ENCODE measurements around the gene BACE2.

DNA sequence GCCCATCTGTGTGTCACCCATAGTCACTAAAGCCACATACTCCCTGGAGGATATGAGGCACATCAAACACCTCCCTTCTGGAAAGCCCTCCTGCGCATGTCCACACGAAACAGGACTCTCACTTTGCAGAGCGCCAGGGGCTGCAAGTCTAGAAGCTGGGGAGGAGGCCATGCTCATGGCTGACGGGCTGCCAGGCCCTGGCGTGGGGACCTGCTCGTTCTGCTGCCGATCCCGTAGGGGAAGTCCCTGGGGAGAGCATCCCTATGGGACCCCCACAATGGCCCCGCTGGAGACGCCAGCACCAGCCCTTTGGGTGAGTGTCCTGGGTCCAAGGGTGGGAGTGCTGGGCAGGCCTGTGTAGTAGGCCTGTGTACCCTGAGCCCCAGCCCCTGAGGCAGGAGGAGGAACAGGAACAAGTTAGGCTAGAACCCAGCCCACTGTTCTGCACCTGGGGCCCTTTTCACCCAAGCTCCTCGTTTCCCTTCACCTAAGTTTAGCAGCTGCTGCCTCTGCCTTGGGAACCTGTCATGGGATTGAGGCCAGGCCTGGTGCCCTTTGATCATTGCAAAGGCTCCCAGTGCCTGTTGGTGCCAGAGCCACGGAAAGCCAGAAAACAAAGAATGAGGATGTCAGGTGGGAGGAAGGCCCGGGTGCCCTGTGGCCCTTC lies 158.6 kb downstream of the BACE2 start:
- TF ChIP-seq POLR2A (IDR thresholded peaks at IDR 0.05; ENCODE audit: low read length), result no peak
- TF ChIP-seq, protein P1, sequence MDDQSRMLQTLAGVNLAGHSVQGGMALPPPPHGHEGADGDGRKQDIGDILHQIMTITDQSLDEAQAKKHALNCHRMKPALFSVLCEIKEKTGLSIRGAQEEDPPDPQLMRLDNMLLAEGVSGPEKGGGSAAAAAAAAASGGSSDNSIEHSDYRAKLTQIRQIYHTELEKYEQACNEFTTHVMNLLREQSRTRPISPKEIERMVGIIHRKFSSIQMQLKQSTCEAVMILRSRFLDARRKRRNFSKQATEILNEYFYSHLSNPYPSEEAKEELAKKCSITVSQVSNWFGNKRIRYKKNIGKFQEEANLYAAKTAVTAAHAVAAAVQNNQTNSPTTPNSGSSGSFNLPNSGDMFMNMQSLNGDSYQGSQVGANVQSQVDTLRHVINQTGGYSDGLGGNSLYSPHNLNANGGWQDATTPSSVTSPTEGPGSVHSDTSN (IDR thresholded peaks at IDR 0.05), result no peak
- TF ChIP-seq, protein P2, sequence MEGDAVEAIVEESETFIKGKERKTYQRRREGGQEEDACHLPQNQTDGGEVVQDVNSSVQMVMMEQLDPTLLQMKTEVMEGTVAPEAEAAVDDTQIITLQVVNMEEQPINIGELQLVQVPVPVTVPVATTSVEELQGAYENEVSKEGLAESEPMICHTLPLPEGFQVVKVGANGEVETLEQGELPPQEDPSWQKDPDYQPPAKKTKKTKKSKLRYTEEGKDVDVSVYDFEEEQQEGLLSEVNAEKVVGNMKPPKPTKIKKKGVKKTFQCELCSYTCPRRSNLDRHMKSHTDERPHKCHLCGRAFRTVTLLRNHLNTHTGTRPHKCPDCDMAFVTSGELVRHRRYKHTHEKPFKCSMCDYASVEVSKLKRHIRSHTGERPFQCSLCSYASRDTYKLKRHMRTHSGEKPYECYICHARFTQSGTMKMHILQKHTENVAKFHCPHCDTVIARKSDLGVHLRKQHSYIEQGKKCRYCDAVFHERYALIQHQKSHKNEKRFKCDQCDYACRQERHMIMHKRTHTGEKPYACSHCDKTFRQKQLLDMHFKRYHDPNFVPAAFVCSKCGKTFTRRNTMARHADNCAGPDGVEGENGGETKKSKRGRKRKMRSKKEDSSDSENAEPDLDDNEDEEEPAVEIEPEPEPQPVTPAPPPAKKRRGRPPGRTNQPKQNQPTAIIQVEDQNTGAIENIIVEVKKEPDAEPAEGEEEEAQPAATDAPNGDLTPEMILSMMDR (IDR thresholded peaks at IDR 0.05), result no peak
- no peak for TF ChIP-seq FOSL2 (IDR thresholded peaks at IDR 0.05)
- no peak for TF ChIP-seq FOSL2 (CRISPR knock-in tag; IDR thresholded peaks at IDR 0.05)
- no peak for TF ChIP-seq KDM1A (IDR thresholded peaks at IDR 0.05; ENCODE audit: low read depth)
- TF ChIP-seq, protein P3, sequence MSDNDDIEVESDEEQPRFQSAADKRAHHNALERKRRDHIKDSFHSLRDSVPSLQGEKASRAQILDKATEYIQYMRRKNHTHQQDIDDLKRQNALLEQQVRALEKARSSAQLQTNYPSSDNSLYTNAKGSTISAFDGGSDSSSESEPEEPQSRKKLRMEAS (IDR thresholded peaks at IDR 0.05), result no peak
- TF ChIP-seq RCOR1 (IDR thresholded peaks at IDR 0.05; ENCODE audit: low read depth, low read length), result no peak
- TF ChIP-seq, protein P4, sequence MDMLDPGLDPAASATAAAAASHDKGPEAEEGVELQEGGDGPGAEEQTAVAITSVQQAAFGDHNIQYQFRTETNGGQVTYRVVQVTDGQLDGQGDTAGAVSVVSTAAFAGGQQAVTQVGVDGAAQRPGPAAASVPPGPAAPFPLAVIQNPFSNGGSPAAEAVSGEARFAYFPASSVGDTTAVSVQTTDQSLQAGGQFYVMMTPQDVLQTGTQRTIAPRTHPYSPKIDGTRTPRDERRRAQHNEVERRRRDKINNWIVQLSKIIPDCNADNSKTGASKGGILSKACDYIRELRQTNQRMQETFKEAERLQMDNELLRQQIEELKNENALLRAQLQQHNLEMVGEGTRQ (IDR thresholded peaks at IDR 0.05), result no peak
- no peak for TF ChIP-seq CBX2 (IDR thresholded peaks at IDR 0.05; ENCODE audit: borderline replicate concordance, low read depth)
- TF ChIP-seq, protein P5, sequence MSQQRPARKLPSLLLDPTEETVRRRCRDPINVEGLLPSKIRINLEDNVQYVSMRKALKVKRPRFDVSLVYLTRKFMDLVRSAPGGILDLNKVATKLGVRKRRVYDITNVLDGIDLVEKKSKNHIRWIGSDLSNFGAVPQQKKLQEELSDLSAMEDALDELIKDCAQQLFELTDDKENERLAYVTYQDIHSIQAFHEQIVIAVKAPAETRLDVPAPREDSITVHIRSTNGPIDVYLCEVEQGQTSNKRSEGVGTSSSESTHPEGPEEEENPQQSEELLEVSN (IDR thresholded peaks at IDR 0.05; ENCODE audit: borderline replicate concordance, low read depth), result no peak
